DOHH2 (cell line): ENCODE measurements around the gene TMEM119.

Experiments used
- H3F3A ChIP-seq: fragments of 200-600 bp; sonication (generic), shearing (Covaris generic); 2 replicates; pipeline ENCODE4 v1.6.0; 2016; ENCODE audit warnings: antibody characterized with exemption, mild to moderate bottlenecking; ENCODE audit not compliant: control insufficient read depth, insufficient read depth
- H3K27ac ChIP-seq: fragments of 200-600 bp; sonication (generic); 2 replicates; pipeline ENCODE4 v1.5.1; 2014; ENCODE audit warnings: low read depth, mild to moderate bottlenecking, low read length, moderate library complexity
- H3K27me3 ChIP-seq: fragments of 200-600 bp; sonication (generic); 2 replicates; pipeline ENCODE4 v1.6.1; 2014; ENCODE audit warnings: mild to moderate bottlenecking, low read length, mixed read lengths; ENCODE audit not compliant: control insufficient read depth
- H3K36me3 ChIP-seq: fragments of 200-600 bp; sonication (generic); 2 replicates; pipeline ENCODE4 v1.6.1; 2014; ENCODE audit warnings: mild to moderate bottlenecking, low read length, moderate library complexity, mixed read lengths; ENCODE audit not compliant: control insufficient read depth
- H3K4me1 ChIP-seq: fragments of 200-600 bp; sonication (generic); 2 replicates; pipeline ENCODE4 v1.6.1; 2014; ENCODE audit warnings: mild to moderate bottlenecking, low read length, mixed read lengths; ENCODE audit not compliant: control insufficient read depth
- H3K4me2 ChIP-seq: fragments of 200-600 bp; sonication (generic); 2 replicates; pipeline ENCODE4 v1.6.0; 2014; ENCODE audit warnings: mild to moderate bottlenecking, low read length, moderate library complexity
- H3K4me3 ChIP-seq: fragments of 200-600 bp; sonication (generic); 2 replicates; pipeline ENCODE4 v1.5.1; 2014; ENCODE audit warnings: mild to moderate bottlenecking, low read length, mixed read lengths
- H3K79me2 ChIP-seq: fragments of 200-600 bp; sonication (generic); 2 replicates; pipeline ENCODE4 v1.6.1; 2014; ENCODE audit warnings: mild to moderate bottlenecking, low read length, mixed read lengths; ENCODE audit not compliant: control insufficient read depth
- H3K9me2 ChIP-seq: fragments of 200-600 bp; sonication (generic); replicated peaks from 2 replicates; pipeline ENCODE4 v1.6.1; 2014; ENCODE audit warnings: mild to moderate bottlenecking, low read length, mixed read lengths; ENCODE audit not compliant: control insufficient read depth
- H3K9me3 ChIP-seq: fragments of 200-600 bp; sonication (generic); 2 replicates; pipeline ENCODE4 v1.6.1; 2014; ENCODE audit warnings: antibody characterized with exemption, low read length, mixed read lengths; ENCODE audit not compliant: control insufficient read depth, insufficient read depth
- H4K20me1 ChIP-seq: fragments of 200-600 bp; sonication (generic); 2 replicates; pipeline ENCODE4 v1.6.0; 2014; ENCODE audit warnings: low read depth, mild to moderate bottlenecking, antibody characterized with exemption, low read length, moderate library complexity; ENCODE audit not compliant: control insufficient read depth, insufficient read depth
- CTCF ChIP-seq: fragments of 200-600 bp; sonication (generic); IDR thresholded peaks from one replicate; pipeline ENCODE4 v1.5.1; 2014; ENCODE audit warnings: antibody characterized with exemption, mild to moderate bottlenecking, low read depth, low read length; ENCODE audit not compliant: poor library complexity, severe bottlenecking
- EZH2phosphoT487 ChIP-seq: fragments of 200-600 bp; sonication (generic); IDR thresholded peaks from 2 replicates; pipeline ENCODE4 v1.6.1; 2017; ENCODE audit warnings: borderline replicate concordance, mild to moderate bottlenecking, antibody characterized with exemption, low read length, moderate library complexity, mixed read lengths

The TMEM119 gene

GRCh38 chr12:108638997-108639822 lies 41.3 kb upstream of the TMEM119 start:
- no peaks in the 10 kb centered on the region for H3K36me3 ChIP-seq
- peaks cover 36% of the 10 kb centered on the region for H3F3A ChIP-seq
- no peaks in the 10 kb centered on the region for H3K9me3 ChIP-seq
- peaks cover 98% of the 10 kb centered on the region for H3K4me1 ChIP-seq
- no peaks in the 10 kb centered on the region for H4K20me1 ChIP-seq
- no peak overlapping the region for H3K27ac ChIP-seq
- peak overlapping the region; percentile 84 for H3K4me2 ChIP-seq
- no peak overlapping the region; the same call in 1 of the 2 replicates for H3K4me3 ChIP-seq
- H3K27me3 ChIP-seq: peaks cover 18% of the 10 kb centered on the region
- H3K9me2 ChIP-seq: no peaks in the 10 kb centered on the region
- no peaks in the 10 kb centered on the region for H3K79me2 ChIP-seq
- no peak for TF ChIP-seq CTCF
- no peak for TF ChIP-seq EZH2phosphoT487

- H3K4me2 ChIP-seq: peak overlapping the region; percentile 84
- no peaks in the 10 kb centered on the region for H3K9me2 ChIP-seq
- H3K36me3 ChIP-seq: no peaks in the 10 kb centered on the region
- peaks cover 41% of the 10 kb centered on the region for H3F3A ChIP-seq
- no peak for TF ChIP-seq EZH2phosphoT487
- no peak for TF ChIP-seq CTCF
- H3K4me1 ChIP-seq: peaks cover 98% of the 10 kb centered on the region
- no peaks in the 10 kb centered on the region for H3K9me3 ChIP-seq
- peak overlapping the region; percentile 63 for H3K4me3 ChIP-seq
- peaks cover 18% of the 10 kb centered on the region for H3K27me3 ChIP-seq
- no peaks in the 10 kb centered on the region for H4K20me1 ChIP-seq
- no peaks in the 10 kb centered on the region for H3K79me2 ChIP-seq
- H3K27ac ChIP-seq: peak overlapping the region; percentile 57
Measured at GRCh38 chr12:108638141-108638827, 40.4 kb upstream of the TMEM119 start.

- peaks cover 41% of the 10 kb centered on the region for H3F3A ChIP-seq
- peaks cover 18% of the 10 kb centered on the region for H3K27me3 ChIP-seq
- H3K9me2 ChIP-seq: no peaks in the 10 kb centered on the region
- no peaks in the 10 kb centered on the region for H3K79me2 ChIP-seq
- no peaks in the 10 kb centered on the region for H4K20me1 ChIP-seq
- no peak for TF ChIP-seq CTCF
- TF ChIP-seq EZH2phosphoT487: no peak
- H3K36me3 ChIP-seq: no peaks in the 10 kb centered on the region
- peak overlapping the region; percentile 57 for H3K27ac ChIP-seq
- H3K9me3 ChIP-seq: no peaks in the 10 kb centered on the region
- H3K4me1 ChIP-seq: peaks cover 98% of the 10 kb centered on the region
- peak overlapping the region; percentile 84 for H3K4me2 ChIP-seq
- peak overlapping the region; percentile 63 for H3K4me3 ChIP-seq
Measured at GRCh38 chr12:108637222-108637971, 39.5 kb upstream of the TMEM119 start.
